Activated CD4-positive, alpha-beta T cell treated with anti-CD3 and anti-CD28 coated beads, Interleukin-2, amount 50 U/mL, for 4 hours (primary cell): ENCODE data around the gene RFX4.
"Not testable (repeated sequence)": the region's sequence is repeated elsewhere in the genome, so short reads cannot be mapped to it uniquely, and the experiment has no call there.

Experiments
- DNase-seq, 2 experiments: peaks; one replicate each; pipeline ENCODE4 v3.0.0-alpha.2; 2020

Gene RFX4

GRCh38 chr12:106692896-106693820, 110.4 kb downstream of the RFX4 start:
- no peak for DNase-seq

GRCh38 chr12:106696071-106696470, 113.3 kb downstream of the RFX4 start:
- DNase-seq = no peak

GRCh38 chr12:106696681-106697417, 114.0 kb downstream of the RFX4 start:
- DNase-seq = no peak

- DNase-seq = no peak
These were observed 121.3 kb downstream of the RFX4 start for GRCh38 chr12:106704081-106704480.

- DNase-seq = no peak
These were observed 123.2 kb downstream of the RFX4 start for GRCh38 chr12:106705971-106706370.

- no peak for DNase-seq
These were observed 126.3 kb downstream of the RFX4 start for GRCh38 chr12:106709068-106709511.

- no peak for DNase-seq
These were observed 127.5 kb downstream of the RFX4 start for GRCh38 chr12:106710143-106710893.

GRCh38 chr12:106711316-106711715, 128.5 kb downstream of the RFX4 start:
- DNase-seq = no peak

GRCh38 chr12:106712768-106713167, 130.0 kb downstream of the RFX4 start:
- DNase-seq = no peak

- DNase-seq = no peak
These were observed 132.1 kb downstream of the RFX4 start for GRCh38 chr12:106714926-106715325.

- no peak for DNase-seq
These were observed 132.8 kb downstream of the RFX4 start for GRCh38 chr12:106715582-106715981.

GRCh38 chr12:106717673-106718072, 134.9 kb downstream of the RFX4 start:
- DNase-seq = no peak

- no peak for DNase-seq
These were observed 137.1 kb downstream of the RFX4 start for GRCh38 chr12:106719879-106720278.

GRCh38 chr12:106720696-106721095, 137.9 kb downstream of the RFX4 start:
- no peak for DNase-seq

- no peak for DNase-seq
These were observed 139.1 kb downstream of the RFX4 start for GRCh38 chr12:106721915-106722314.

GRCh38 chr12:106722837-106723236, 140.0 kb downstream of the RFX4 start:
- no peak for DNase-seq

GRCh38 chr12:106723416-106723815, 140.6 kb downstream of the RFX4 start:
- DNase-seq = no peak

GRCh38 chr12:106724116-106724515, 141.3 kb downstream of the RFX4 start:
- DNase-seq = no peak

- no peak for DNase-seq
These were observed 142.1 kb downstream of the RFX4 start for GRCh38 chr12:106724934-106725333.

- DNase-seq = not testable (repeated sequence)
These were observed 143.9 kb downstream of the RFX4 start for GRCh38 chr12:106726603-106727202.

GRCh38 chr12:106729611-106730010, 146.8 kb downstream of the RFX4 start:
- no peak for DNase-seq

GRCh38 chr12:106732890-106733289, 150.1 kb downstream of the RFX4 start:
- no peak for DNase-seq

- no peak for DNase-seq
These were observed 150.9 kb downstream of the RFX4 start for GRCh38 chr12:106733660-106734059.
